NK-92 (cell line): Measurements from ENCODE around the gene BMP8B.
"Not testable (repeated sequence)": the region's sequence is repeated elsewhere in the genome, so short reads cannot be mapped to it uniquely, and the experiment has no call there.

Source experiments
- DNase-seq: peaks from one replicate; lab custom pipeline; 2025; ENCODE audit not compliant: unreplicated experiment; lab: John Stamatoyannopoulos, UW

Gene BMP8B

GRCh38 chr1:39778463-39779099 lies 10.1 kb downstream of the BMP8B start:
- not testable (repeated sequence) for DNase-seq

GRCh38 chr1:39777896-39778295 lies 10.8 kb downstream of the BMP8B start:
- DNase-seq: not testable (repeated sequence)

GRCh38 chr1:39777306-39777705 lies 11.4 kb downstream of the BMP8B start:
- DNase-seq: no peak

- DNase-seq: no peak
These were observed 11.8 kb downstream of the BMP8B start for GRCh38 chr1:39776886-39777285.

GRCh38 chr1:39776400-39776713 lies 12.3 kb downstream of the BMP8B start:
- no peak for DNase-seq

GRCh38 chr1:39775676-39776399 lies 12.8 kb downstream of the BMP8B start:
- not testable (repeated sequence) for DNase-seq

GRCh38 chr1:39775141-39775540 lies 13.5 kb downstream of the BMP8B start:
- DNase-seq: not testable (repeated sequence)

GRCh38 chr1:39773369-39773979 lies 15.2 kb downstream of the BMP8B start:
- DNase-seq: not testable (repeated sequence)

GRCh38 chr1:39771022-39771532 lies 17.6 kb downstream of the BMP8B start, which contains the start of gene OXCT2:
Gene OXCT2, minus strand, starts transcription at chr1:39771348. Its CDS starts 93 bp downstream, at chr1:39771255.
- not testable (repeated sequence) for DNase-seq

- DNase-seq: not testable (repeated sequence)
These were observed 18.3 kb downstream of the BMP8B start for GRCh38 chr1:39770100-39771021.

- not testable (repeated sequence) for DNase-seq
These were observed 19.2 kb downstream of the BMP8B start for GRCh38 chr1:39769502-39769901.

- DNase-seq: not testable (repeated sequence)
These were observed 22.2 kb downstream of the BMP8B start for GRCh38 chr1:39766466-39766865.

GRCh38 chr1:39764512-39764911 lies 24.2 kb downstream of the BMP8B start:
- DNase-seq: not testable (repeated sequence)

- not testable (repeated sequence) for DNase-seq
These were observed 24.9 kb downstream of the BMP8B start for GRCh38 chr1:39763619-39764374.

- no peak for DNase-seq
These were observed 25.8 kb downstream of the BMP8B start for GRCh38 chr1:39762550-39763540.

GRCh38 chr1:39761557-39762260 lies 27.0 kb downstream of the BMP8B start:
- no peak for DNase-seq

- no peak for DNase-seq
These were observed 27.6 kb downstream of the BMP8B start for GRCh38 chr1:39761016-39761415.
